Stimulated activated CD8-positive, alpha-beta memory T cell treated with anti-CD3 and anti-CD28 coated beads, Interleukin-12 subunit alpha, Interleukin-12 subunit beta, amount 100 ng/mL, for 4 hours (primary cell): ENCODE data around the gene ADCY1.
"Not testable (repeated sequence)": the region's sequence is repeated elsewhere in the genome, so short reads cannot be mapped to it uniquely, and the experiment has no call there.

Experiments used
- DNase-seq: peaks from one replicate; pipeline ENCODE4 v3.0.0-alpha.2; 2020; ENCODE audit warnings: low read depth

The ADCY1 gene

GRCh38 chr7:45712872-45713668, 138.9 kb downstream of the ADCY1 start:
- DNase-seq: no peak

- no peak for DNase-seq
Measured at GRCh38 chr7:45713669-45714520, 139.7 kb downstream of the ADCY1 start.

DNA sequence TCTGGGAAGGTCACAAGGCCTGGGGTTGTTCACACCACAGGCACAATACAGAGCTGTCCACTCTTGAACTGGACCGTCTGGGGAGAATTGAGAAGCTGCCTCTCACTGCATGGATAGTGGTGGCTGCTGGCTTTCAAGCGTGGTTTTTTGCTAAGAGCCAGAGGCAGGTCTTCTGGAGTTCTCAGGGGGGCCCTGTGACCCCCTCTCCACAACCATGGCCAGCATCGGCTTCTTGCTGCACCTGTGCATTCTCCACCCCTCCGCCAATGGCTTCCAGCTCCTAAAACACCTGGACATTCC, 140.3 kb downstream of the ADCY1 start:
- no peak for DNase-seq

- DNase-seq: no peak
Measured at GRCh38 chr7:45715471-45716352, 141.5 kb downstream of the ADCY1 start.

DNA sequence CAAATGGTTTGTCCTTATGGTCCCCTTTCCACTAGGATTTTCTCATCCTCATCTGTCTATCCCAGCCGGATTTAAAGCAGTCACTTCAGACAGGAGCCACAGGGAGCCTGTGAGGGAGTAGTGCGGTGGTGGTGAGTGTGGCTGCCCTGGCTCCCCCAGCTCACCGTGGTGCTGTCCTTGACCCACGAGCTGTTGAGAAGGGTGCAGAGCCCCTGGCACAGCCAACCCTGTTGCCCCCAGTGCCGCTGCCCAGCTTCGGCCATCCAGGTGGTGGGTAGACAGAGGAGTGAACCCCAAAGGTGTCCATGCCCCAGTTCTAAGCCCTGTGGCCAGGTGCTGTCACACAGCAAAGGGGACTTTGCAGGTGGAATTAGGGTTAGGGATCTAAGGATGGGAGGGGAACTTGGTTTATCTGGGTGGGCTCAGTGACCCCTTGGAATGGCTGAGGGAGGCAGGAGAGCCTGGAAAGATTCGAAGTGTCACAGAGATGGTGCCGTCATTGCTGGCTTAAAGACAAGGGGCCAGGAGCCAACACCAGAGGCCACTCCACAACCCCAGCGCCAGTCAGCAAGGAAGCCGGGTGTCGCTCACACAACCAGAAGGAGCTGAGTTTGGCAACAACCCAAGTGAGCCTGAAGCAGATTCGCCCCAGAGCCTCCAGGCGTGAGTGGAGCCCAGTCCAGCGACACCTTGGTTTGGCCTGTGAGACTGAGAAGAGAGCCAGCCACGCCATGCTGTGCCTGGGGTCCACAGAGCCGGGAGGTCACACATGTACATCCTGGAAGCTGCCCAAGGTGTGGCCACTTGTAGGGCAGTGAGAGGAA, 142.4 kb downstream of the ADCY1 start:
- DNase-seq: no peak

DNA sequence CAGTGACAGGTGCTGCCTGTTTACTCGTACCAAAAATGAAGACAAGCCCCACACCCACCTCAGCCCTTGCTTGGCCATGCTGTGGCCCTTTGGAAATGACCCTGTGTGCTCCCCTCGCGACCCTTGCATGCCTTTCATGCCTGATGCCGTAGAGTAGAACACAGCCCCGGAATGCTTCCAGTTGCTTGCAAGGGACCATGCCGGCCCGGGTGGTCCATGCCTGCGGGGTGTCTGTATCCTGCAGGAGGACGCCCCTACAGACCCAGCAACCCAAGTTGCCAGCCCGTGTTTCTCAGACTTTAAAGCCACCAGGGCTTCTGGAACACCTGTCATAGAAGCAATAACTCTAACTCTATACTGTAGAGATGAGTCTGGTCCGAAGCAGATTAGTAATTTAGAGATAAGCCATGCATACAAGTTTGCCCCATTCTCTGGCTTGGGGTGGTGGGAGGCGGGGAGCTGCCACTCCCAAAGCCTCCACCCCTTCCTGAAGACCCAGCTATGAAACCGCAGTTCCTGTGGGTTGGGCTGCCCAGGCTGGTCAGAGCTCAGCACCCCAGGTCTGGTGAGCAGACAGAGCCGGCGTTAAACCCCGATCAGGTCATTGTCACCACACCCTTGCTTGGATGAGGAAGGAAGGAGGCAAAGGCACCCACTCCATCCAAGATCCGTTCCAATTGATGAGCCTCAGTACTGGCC, 143.5 kb downstream of the ADCY1 start:
- no peak for DNase-seq

DNA sequence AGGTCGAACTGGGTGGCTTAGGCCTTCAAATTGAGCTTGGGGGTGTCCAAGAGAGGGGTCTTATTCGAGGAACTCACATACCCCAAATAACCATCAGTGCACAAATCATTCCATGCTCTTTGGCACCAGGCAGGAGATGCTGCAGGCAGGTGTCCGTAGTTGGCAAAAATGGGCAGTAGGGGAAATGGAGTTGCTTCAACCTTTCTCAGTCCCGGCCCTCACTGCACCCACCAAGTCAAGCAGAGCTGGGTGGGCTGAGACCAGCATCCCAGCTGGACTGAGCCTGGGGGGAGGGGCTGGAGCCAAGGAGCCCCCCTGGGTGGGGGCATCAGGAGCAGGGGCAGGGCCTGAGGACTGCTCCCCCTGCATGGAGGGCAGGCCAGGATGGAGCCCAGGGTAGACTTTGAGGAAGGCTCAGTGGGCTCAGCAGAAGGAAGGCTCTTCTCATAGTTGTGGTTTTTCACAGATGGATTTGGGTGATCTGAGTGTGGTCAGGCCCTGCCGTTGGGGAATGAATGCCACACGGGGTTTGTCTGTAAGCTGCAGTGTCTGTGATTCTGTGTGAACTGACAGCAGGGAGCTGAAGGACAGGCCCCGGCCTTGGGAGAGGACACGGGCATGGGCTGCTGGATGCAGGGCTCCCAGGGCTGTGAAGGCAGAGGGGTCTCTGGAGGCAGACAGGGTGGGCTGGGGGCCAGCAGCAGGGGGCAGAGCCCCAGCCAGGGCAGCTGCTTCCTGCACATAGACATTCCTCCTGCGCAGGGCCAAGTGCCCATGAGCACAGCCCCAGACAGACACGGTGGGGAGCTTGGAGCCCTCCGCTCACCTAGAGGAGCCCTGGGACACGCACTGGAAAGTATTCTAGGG, 144.5 kb downstream of the ADCY1 start:
- DNase-seq: no peak

GRCh38 chr7:45720989-45721388, 146.8 kb downstream of the ADCY1 start:
- no peak for DNase-seq

DNA sequence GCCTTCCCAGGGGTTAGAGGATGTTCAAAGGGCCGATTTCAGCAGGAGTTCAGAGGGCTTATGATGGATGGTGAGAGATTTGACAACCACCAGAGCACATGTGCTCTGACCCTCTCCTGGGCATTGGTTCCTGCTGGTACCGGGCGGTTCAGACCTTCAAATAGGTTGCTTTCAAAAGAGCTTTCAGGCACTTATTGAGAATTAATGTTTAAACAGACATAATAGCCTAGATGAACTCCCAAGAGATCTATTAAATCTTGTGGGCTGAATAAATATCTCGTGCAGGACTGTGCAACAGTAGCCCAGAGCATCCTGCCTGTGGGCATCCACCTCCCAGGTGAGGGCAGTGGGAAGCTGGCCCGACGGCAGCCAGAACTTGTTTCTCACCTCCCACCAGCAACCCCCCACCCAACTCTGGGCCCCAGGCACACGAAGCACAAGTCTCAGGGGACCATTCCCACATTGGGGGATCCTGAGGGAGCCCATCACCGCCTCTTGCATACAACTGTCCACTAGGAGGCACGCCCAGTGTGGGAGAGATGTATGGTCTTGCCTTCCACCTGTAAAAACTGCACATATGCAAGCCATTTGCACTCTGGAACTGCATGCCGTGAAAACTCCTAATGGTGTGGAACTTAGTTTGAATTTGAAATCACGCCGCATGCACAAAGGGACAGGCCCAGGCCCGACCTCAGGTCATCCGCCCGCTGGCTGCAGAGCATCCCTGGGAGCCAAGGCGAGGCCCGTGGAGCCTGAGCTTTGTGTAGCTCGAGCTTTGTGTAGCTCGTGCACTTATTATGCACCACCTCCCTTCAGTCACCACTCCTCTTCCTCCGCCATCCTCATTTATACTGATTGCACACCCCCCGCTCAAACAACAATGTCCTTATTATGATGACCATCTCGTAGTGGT, 147.8 kb downstream of the ADCY1 start:
- DNase-seq: no peak

DNA sequence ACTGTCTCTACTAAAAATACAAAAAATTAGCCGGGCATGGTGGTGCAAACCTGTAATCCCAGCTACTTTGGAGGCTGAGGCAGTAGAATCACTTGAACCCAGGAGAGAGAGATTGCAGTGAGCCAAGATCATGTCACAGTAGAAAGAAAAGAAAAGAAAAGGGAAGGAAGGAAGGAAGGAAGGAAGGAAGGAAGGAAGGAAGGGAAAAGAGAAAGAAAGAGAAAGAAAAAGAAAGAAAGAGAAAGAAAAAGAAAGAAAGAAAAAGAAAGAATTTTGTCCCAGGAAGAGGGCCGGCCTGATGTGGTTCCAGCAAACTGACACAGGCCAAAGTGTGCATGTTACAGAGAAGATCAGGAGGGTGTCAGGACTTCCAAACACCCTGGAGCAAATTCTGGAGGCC, 151.1 kb downstream of the ADCY1 start:
- DNase-seq: not testable (repeated sequence)

DNA sequence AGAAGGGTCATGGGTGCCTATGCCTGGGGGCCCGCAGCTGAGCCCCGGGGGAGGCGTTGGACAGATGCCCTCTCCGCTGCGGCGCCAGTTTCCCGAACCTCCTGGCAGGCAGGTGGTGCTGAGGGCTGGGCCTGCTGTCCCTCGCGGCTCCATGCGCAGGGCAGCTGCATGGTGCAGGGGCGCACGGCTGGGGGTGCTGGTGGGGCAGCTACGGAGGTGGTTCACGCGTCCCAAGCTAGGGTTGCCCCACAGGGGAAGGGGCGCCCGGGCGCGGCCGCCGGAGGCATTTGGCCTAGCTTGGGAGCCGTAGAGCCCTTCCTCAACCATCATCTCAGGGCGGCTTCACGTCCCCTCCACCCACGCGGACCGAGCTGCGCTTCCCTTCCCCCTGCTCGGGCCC, 152.7 kb downstream of the ADCY1 start:
- no peak for DNase-seq

- not testable (repeated sequence) for DNase-seq
Measured at GRCh38 chr7:45731692-45732443, 157.7 kb downstream of the ADCY1 start.

DNA sequence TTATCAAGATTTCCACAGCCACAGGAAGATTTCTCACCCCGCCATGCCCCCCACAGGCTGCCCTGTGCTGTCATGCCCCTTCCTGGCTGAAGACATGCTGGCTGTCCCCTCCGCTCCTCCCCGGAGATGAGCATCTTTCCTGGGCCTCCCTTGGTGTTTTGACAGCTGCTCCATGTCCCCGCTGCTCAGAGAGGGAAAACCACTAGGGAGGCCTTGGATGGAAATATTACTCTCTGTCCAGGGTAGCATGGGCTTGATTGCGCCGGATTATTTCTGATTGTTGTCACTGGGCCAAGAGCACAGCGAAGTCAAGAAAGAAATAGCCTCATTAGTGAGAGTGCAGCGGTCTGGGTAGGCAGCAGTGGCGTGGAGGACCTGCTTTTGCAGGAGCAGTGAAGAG, 164.8 kb downstream of the ADCY1 start:
- not testable (repeated sequence) for DNase-seq

- DNase-seq: not testable (repeated sequence)
Measured at GRCh38 chr7:45740573-45740972, 166.4 kb downstream of the ADCY1 start.

DNA sequence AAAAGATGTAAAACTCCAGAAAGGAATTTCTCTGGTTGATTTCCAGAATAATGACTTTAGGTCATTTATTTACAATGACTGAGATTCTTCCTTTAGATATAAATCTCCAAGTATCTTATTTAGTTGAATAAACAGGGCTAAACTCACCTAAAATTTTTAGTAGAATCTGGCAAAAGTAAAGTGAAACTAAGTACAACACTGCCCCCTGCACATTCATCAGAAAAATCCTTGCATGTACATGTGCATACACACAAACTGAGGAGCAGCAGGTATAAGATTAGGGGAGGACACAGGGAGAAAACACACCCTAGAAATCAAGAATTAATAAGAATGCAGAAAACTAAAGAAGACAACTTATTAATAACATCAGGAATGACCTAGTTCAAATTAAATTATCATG, 174.8 kb downstream of the ADCY1 start:
- DNase-seq: not testable (repeated sequence)

- not testable (repeated sequence) for DNase-seq
Measured at GRCh38 chr7:45751352-45751751, 177.2 kb downstream of the ADCY1 start.

DNA sequence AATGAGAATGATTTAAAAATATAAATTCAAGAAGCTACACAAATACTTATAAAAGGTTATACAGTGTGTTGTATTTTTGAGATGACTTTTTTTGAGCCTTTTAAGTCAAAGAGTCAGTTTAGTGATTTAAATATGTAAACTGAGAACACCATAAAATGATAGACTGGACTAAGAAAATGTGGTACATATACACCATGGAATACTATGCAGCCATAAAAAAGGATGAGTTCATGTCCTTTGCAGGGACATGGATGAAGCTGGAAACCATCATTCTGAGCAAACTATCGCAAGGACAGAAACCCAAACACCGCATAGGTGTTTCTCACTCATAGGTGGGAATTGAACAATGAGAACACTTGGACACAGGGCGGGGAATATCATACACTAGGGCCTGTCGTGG, 182.2 kb downstream of the ADCY1 start:
- DNase-seq: not testable (repeated sequence)

- DNase-seq: not testable (repeated sequence)
Measured at GRCh38 chr7:45756757-45757156, 182.6 kb downstream of the ADCY1 start.
